ENCODE data around the gene PPFIA2. TPM values are rescaled to one million over a fixed set of nuclear protein-coding genes. Genes with fewer than 3 reads are reported as not detected.

Gene PPFIA2
- 10.7 TPM for total RNA-seq

GRCh38 chr12:81759190-81760051 is at the start of gene PPFIA2:
Gene PPFIA2, minus strand, starts transcription at chr12:81759350.

Data from metanephros (tissue), 1 donor.